IPS DF 6.9 (cell line): ENCODE results near the gene MYH7.

Experiments
- DNase-seq: peaks from one replicate; pipeline ENCODE4 v3.0.0-alpha.2; 2013; ENCODE audit warnings: low read depth, low spot score
- H3K27ac ChIP-seq: one replicate; pipeline ENCODE4 v1.5.1; 2013; ENCODE audit warnings: low read length, control low read depth
- H3K27me3 ChIP-seq: 2 replicates; pipeline ENCODE4 v1.6.1; 2013; ENCODE audit warnings: mild to moderate bottlenecking, low read length; ENCODE audit not compliant: control insufficient read depth, insufficient read depth
- H3K36me3 ChIP-seq: 2 replicates; pipeline ENCODE4 v1.6.1; 2013; ENCODE audit warnings: low read length; ENCODE audit not compliant: control insufficient read depth, insufficient read depth
- H3K4me1 ChIP-seq: 2 replicates; pipeline ENCODE4 v1.6.1; 2013; ENCODE audit warnings: low read length; ENCODE audit not compliant: control insufficient read depth, insufficient read depth
- H3K4me3 ChIP-seq: 2 replicates; pipeline ENCODE4 v1.5.1; 2013; ENCODE audit warnings: mild to moderate bottlenecking, low read length
- H3K9me3 ChIP-seq: 2 replicates; pipeline ENCODE4 v1.6.1; 2013; ENCODE audit warnings: low read length, inconsistent platforms; ENCODE audit not compliant: control insufficient read depth, insufficient read depth
- WGBS: extraction: QIAGEN DNeasy Blood & Tissue Kit; methylation state at CpG from one replicate; pipeline ENCODE4 v1.1.7; 2013; ENCODE audit warnings: mixed read lengths, missing lambda C conversion rate; ENCODE audit not compliant: insufficient read length, insufficient coverage; 5-methylcytosine and 5-hydroxymethylcytosine counted together

MYH7 gene

GRCh38 chr14:23415821-23416778, 19.4 kb downstream of the MYH7 start:
- Histone ChIP-seq H3K27ac (no peak overlapping the region), H3K27me3 (no peaks in the 10 kb centered on the region), H3K9me3 (no peaks in the 10 kb centered on the region), H3K36me3 (no peaks in the 10 kb centered on the region; the same call in 1 of the 2 replicates), H3K4me3 (no peak overlapping the region), H3K4me1 (no peaks in the 10 kb centered on the region)
- DNase-seq: no peak
- WGBS: no CpG with 5 or more reads among the region's 21 CpGs

DNA sequence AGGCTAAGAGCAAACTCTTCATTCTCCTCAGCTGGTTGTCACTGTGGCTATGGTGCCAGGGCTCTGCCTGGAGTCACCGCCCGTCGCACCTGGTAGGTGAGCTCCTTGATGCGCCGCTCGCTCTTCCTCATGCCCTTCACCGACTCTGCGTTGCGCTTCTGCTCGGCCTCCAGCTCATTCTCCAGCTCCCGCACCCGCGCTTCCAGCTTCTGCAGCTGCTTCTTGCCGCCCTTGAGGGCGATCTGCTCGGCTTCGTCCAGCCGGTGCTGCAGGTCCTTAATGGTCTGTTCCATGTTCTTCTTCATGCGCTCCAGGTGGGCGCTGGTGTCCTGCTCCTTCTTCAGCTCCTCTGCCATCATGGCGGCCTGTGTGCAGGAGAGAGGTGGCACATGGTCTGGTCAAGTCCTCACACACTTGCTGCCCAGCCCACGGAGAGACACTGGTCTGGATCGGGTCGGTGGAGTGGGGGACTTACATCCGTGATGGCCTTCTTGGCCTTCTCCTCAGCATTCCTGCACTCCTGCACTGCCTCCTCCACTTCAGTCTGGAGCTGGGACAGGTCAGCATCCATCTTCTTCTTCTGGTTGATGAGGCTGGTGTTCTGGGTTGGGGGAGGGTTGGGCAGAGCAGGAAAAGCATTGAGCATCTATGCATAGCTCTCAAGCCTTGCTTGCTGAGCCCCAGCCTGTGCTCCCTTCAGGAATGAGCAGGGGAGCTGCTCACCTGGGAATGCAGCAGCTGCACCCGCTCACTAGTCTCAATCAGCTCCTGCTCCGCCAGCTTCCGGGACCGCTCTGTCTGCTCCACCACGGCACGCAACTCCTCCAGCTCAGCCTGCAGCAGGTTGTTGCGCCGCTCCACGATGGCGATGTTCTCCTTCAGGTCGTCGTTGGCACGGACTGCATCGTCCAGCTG, 20.3 kb downstream of the MYH7 start:
- Histone ChIP-seq H3K4me3 (no peak overlapping the region), H3K36me3 (no peaks in the 10 kb centered on the region; the same call in 1 of the 2 replicates), H3K4me1 (no peaks in the 10 kb centered on the region), H3K27ac (no peak overlapping the region), H3K9me3 (no peaks in the 10 kb centered on the region), H3K27me3 (no peaks in the 10 kb centered on the region)
- WGBS: no CpG with 5 or more reads among the region's 39 CpGs
- no peak for DNase-seq

DNA sequence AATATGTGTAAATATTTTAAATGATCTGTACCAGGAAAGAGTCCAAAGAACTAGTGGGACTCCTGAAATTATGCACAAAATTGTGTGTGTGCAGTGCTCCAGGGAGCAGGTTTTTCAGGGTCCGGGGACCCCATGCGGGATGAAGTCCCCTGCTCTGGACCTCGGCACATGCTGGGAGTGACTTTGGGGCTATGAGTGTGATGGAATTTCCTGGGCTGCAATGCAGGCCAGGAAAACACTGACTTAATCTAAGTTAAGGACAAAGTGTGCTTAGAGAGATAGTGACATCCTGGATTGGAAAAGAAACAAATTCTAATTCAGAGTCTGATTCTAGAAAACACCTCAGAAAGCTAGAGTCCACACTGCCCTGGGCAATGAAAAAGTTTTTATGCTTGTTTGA, 21.2 kb downstream of the MYH7 start:
- Histone ChIP-seq H3K36me3 (no peaks in the 10 kb centered on the region; the same call in 1 of the 2 replicates), H3K4me3 (no peak overlapping the region), H3K4me1 (no peaks in the 10 kb centered on the region), H3K27ac (no peak overlapping the region), H3K27me3 (no peaks in the 10 kb centered on the region), H3K9me3 (no peaks in the 10 kb centered on the region)
- no CpG with 5 or more reads among the region's 3 CpGs for WGBS
- no peak for DNase-seq

DNA sequence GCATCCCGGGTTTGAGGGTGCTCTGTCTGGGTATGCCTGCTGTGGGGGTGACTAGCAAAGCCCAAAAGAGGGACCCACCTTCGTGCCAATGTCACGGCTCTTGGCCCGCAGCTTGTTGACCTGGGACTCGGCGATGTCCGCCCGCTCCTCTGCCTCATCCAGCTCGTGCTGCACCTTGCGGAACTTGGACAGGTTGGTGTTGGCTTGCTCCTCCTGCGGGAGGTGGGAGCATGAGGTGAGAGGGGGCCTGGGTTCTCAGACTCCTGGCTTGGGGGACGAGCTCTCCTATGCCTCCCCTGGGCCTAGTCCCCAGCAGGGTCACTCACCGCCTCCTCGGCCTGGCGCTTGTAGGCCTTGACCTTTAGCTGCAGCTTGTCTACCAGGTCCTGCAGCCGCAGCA, 21.8 kb downstream of the MYH7 start:
- WGBS: no CpG with 5 or more reads among the region's 16 CpGs
- Histone ChIP-seq H3K27me3 (no peaks in the 10 kb centered on the region), H3K27ac (no peak overlapping the region), H3K4me1 (no peaks in the 10 kb centered on the region), H3K9me3 (no peaks in the 10 kb centered on the region), H3K4me3 (no peak overlapping the region), H3K36me3 (no peaks in the 10 kb centered on the region; the same call in 1 of the 2 replicates)
- no peak for DNase-seq

DNA sequence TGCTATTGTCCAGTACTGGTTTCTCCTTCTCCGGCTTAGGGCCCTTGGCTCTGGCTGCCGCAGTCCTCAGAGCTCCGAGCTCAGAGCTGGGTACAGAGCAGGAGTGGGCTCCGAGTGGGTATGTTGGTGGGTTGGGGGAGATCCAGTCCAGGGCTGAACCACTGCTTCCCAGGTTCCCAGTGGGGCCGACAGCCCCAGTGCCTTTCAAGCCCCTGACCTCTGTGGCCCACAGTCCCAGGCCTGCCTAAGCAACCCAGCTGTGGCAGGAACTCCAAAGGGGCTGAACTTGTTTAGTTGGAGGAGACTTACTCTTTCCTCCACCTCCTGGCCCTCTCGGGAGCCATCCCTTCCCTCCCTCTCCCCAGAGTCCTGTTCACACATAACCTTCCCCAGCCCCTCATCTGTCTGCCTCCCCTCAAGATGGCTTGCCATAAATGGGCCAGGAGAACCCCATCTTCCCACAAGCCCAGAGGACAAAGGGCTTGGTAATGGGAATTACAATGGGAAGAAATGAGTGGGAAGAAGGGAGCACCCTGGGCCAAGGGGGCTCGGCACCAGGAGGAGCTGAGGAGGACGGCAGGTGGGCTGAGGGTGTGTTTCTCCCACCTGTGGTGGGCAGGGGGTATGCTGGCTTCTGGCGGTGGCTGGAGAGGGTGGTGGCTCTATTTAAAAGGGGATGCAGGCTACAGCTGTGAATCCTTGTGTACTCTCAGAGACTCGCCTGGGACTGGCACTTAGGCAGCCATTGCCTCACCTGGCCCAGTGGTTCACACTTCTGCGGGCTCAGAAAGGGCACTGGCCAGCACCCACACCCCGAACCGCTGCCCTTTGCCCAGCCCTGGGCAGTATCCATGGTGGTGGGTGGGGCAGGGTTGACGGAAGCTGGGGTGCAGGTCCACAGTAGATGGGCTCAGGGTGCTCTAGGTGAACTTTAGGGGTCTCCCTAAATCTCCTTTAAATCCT, 23.6 kb downstream of the MYH7 start:
- no peak overlapping the region for H3K27ac ChIP-seq
- no peaks in the 10 kb centered on the region for H3K27me3 ChIP-seq
- no peaks in the 10 kb centered on the region for H3K9me3 ChIP-seq
- H3K4me3 ChIP-seq: no peak overlapping the region
- no CpG with 5 or more reads among the region's 14 CpGs for WGBS
- no peak for DNase-seq
- H3K4me1 ChIP-seq: no peaks in the 10 kb centered on the region
- no peaks in the 10 kb centered on the region for H3K36me3 ChIP-seq

- Histone ChIP-seq H3K9me3 (no peaks in the 10 kb centered on the region), H3K36me3 (no peaks in the 10 kb centered on the region), H3K27me3 (no peaks in the 10 kb centered on the region), H3K4me3 (no peak overlapping the region), H3K4me1 (no peaks in the 10 kb centered on the region), H3K27ac (no peak overlapping the region)
- WGBS: no CpG with 5 or more reads among the region's 14 CpGs
- DNase-seq: no peak
Observed at GRCh38 chr14:23409966-23410635, 25.4 kb downstream of the MYH7 start.

DNA sequence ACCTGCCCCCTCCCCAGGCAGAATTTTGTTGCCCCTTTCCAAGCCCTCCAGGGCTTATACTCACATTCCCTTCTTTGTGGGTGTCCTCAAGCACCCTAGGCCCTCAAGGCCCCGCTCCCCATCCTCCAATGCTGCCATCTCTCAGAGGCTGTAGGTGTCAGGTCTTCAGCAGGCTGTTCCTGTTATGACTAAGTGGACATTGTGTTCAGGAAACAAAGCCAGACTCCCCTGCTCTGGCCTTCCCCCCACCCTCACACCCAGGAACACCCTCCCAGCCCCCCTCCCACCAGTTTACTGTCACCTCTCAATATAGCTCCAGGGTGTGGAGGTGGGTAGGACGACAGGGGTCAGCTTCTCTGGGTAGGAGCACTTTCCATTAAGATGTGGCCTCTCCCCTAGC, 26.0 kb downstream of the MYH7 start:
- Histone ChIP-seq H3K9me3 (no peaks in the 10 kb centered on the region), H3K4me1 (no peaks in the 10 kb centered on the region), H3K4me3 (no peak overlapping the region), H3K36me3 (no peaks in the 10 kb centered on the region), H3K27ac (no peak overlapping the region), H3K27me3 (no peaks in the 10 kb centered on the region)
- DNase-seq: no peak
- WGBS: no CpG with 5 or more reads among the region's 2 CpGs

GRCh38 chr14:23408307-23408630, 27.2 kb downstream of the MYH7 start:
- no peak overlapping the region for H3K27ac ChIP-seq
- no peak overlapping the region for H3K4me3 ChIP-seq
- no peaks in the 10 kb centered on the region for H3K4me1 ChIP-seq
- WGBS: no CpG with 5 or more reads among the region's 5 CpGs
- H3K9me3 ChIP-seq: no peaks in the 10 kb centered on the region
- H3K27me3 ChIP-seq: no peaks in the 10 kb centered on the region
- no peak for DNase-seq
- H3K36me3 ChIP-seq: no peaks in the 10 kb centered on the region

GRCh38 chr14:23407516-23408306, 27.7 kb downstream of the MYH7 start, which contains the start of gene MYH6:
TSS of gene MYH6 (minus strand) at chr14:23408273. CDS start at chr14:23407223, 1,050 bp downstream.
- Histone ChIP-seq H3K36me3 (no peaks in the 10 kb centered on the region), H3K4me1 (no peaks in the 10 kb centered on the region), H3K27ac (no peak within 1 kb of the TSS), H3K27me3 (no peaks in the 10 kb centered on the region), H3K9me3 (no peaks in the 10 kb centered on the region), H3K4me3 (no peak within 1 kb of the TSS)
- no peak for DNase-seq
- WGBS: no CpG with 5 or more reads among the region's 15 CpGs
